Breast epithelium (tissue), 4 donors: ENCODE measurements around the gene ETFRF1. TPM values are rescaled to one million over a fixed set of nuclear protein-coding genes. Genes with fewer than 3 reads are reported as not detected.

Experiments
- DNase-seq, 2 donors: peaks; one replicate each; pipeline ENCODE4 v3.0.0-alpha.2; 2019; ENCODE audit warnings: low spot score in 2 of 2
- H3K27ac ChIP-seq, 2 donors: fragments of 200-600 bp; sonication (generic) in 1 of 2; one replicate each; pipeline ENCODE4 v1.5.1; 2016 to 2019; ENCODE audit warnings: mild to moderate bottlenecking in 1 of 2
- H3K27me3 ChIP-seq, 2 donors: fragments of 200-600 bp; sonication (generic) in 1 of 2; one replicate each; pipeline versions ENCODE4 v1.5.1 to v1.6.0; 2017 to 2019; ENCODE audit warnings: control low read depth in 1 of 2, mild to moderate bottlenecking in 1 of 2
- H3K36me3 ChIP-seq: fragments of 200-600 bp; one replicate; pipeline ENCODE4 v1.5.1; 2019
- H3K4me1 ChIP-seq, 2 donors: fragments of 200-600 bp; sonication (generic); one replicate each; pipeline ENCODE4 v1.5.1; 2016 to 2019; ENCODE audit warnings: control low read depth in 1 of 2
- H3K4me3 ChIP-seq, 3 donors: fragments of 200-600 bp; sonication (generic); 1 replicate in 2 of 3; 2 replicates in 1 of 3; pipeline ENCODE4 v1.5.1; 2016 to 2019; ENCODE audit warnings: mild to moderate bottlenecking in 3 of 3, moderate library complexity in 2 of 3
- H3K9me3 ChIP-seq, 2 donors: fragments of 200-600 bp; sonication (generic) in 1 of 2; one replicate each; pipeline ENCODE4 v1.5.1; 2016 to 2019; ENCODE audit warnings: control low read depth in 1 of 2
- POLR2A ChIP-seq: fragments of 450-650 bp; IDR thresholded peaks from one replicate; pipeline ENCODE4 v1.6.1; 2016; ENCODE audit warnings: antibody characterized with exemption, mild to moderate bottlenecking, moderate library complexity
- POLR2AphosphoS5 ChIP-seq, 3 donors: sonication (generic); formaldehyde crosslinking; IDR thresholded peaks; one replicate each; pipeline ENCODE4 v1.6.1; 2017; ENCODE audit warnings: antibody characterized with exemption in 3 of 3
- intact Hi-C: fragments of 100-400 bp; cut with DNase I; formaldehyde crosslinking; loops from one replicate; pipeline ENCODE4 v1.15.1; 2023; ENCODE audit warnings: low total_unique reads
- total RNA-seq, 3 donors: library from RNA; depleted of rRNA; stranded (reverse); fragments of >200 nt; gene quantifications; one replicate each; pipeline ENCODE4 v1.1.0, GENCODE V29; 2016
- TF ChIP-seq, protein P1 (sequence below), 3 donors: fragments of 450-650 bp; IDR thresholded peaks; one replicate each; pipeline ENCODE4 v1.5.1; 2016 to 2017; ENCODE audit warnings: antibody characterized with exemption in 3 of 3, mild to moderate bottlenecking in 3 of 3, moderate library complexity in 3 of 3

The ETFRF1 gene, protein sequence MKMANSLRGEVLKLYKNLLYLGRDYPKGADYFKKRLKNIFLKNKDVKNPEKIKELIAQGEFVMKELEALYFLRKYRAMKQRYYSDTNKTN
- 10 to 100 TPM; 29.5 to 52.4 (median 46.9) TPM for total RNA-seq

DNA sequence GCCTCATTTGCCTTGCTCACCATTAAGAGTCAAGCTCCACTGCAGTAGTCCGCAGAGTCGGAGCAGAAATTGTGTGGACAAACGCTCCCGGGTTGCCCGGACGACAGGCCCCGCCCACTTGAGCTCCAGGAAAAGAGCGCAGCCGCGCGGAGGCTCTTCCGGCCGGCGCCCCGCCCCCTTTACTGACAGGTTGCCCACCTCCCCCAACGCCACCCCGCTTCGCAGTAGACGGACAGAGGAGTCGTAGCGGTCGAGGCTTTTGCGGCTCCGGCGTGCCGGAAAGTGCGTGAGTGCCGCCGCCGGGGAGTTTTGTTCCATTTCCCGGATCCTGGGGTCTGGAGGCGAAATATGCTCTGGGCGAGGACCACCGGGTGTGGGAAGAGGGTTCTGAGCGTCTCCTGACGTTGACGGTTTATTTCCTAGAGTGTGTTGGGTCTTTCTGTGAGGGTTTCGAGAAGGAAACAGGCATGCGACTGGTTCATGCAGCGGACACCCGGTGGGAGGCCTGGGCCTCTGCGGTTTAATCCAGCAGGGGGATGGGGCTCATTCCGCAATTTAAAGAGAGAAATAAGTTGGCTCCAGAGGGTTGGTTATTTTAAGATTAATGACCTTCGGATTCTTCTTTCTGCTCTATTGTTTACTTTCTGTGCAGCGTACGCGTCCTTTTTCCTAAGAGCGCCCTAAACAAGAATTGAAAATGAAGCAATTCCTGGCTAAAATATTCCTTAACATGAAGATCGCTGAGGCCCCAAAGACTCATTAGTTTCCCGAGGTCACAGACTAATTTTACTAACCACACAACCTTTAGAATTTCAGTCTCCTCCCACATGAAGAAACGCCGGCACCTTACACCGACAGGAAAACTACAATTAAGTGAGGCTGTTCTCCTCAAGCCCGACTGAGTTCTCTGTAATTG, at the start of gene ETFRF1, which contains the start of gene DNAI7:
ETFRF1 (plus strand) TSS at position 182 of the 916 bp plus-strand sequence. CDS start 8,720 bp downstream, outside the sequence.
DNAI7 (minus strand) TSS at position 105 of the 916 bp plus-strand sequence; CDS start at position 23, 82 bp downstream.
- Histone ChIP-seq H3K4me3 (peak within 1 kb of the TSS; percentile 54 to 83 (median 79)), H3K27ac (peak within 1 kb of the TSS; percentile 97), H3K27me3 (no peaks in the 10 kb centered on the region), H3K36me3 (no peaks in the 10 kb centered on the region), H3K4me1 (peaks cover 0 to 4% of the 10 kb centered on the region in 2 donors), H3K9me3 (no peaks in the 10 kb centered on the region)
- peak; percentile 95 to 98 for DNase-seq
- TF ChIP-seq, protein P1, sequence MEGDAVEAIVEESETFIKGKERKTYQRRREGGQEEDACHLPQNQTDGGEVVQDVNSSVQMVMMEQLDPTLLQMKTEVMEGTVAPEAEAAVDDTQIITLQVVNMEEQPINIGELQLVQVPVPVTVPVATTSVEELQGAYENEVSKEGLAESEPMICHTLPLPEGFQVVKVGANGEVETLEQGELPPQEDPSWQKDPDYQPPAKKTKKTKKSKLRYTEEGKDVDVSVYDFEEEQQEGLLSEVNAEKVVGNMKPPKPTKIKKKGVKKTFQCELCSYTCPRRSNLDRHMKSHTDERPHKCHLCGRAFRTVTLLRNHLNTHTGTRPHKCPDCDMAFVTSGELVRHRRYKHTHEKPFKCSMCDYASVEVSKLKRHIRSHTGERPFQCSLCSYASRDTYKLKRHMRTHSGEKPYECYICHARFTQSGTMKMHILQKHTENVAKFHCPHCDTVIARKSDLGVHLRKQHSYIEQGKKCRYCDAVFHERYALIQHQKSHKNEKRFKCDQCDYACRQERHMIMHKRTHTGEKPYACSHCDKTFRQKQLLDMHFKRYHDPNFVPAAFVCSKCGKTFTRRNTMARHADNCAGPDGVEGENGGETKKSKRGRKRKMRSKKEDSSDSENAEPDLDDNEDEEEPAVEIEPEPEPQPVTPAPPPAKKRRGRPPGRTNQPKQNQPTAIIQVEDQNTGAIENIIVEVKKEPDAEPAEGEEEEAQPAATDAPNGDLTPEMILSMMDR (IDR thresholded peaks at IDR 0.05), result peak in 1 of 3 donors; percentile 29
- TF ChIP-seq POLR2AphosphoS5 (IDR thresholded peaks at IDR 0.05), result peak; percentile 78 to 87 (median 81)
- TF ChIP-seq POLR2A, result peak; percentile 33
- intact Hi-C loops, result no loop called here

DNA sequence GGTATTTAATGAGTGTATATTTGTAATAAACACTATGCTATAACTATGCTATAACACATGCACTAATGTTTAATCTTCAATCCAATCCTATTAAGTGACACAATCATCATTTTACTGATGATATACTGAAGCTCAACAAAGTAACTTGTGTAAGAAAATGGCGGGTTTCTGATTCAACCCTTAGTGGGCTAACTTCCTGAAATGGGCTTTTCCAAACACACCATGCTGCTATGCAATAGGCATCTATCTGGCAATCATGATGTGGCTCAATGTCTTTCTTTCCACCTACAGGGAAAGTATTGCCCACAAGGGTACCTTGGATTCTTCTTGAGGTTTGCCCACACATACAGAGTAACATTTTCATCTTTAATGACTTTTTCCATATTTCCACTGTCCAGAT, 48.4 kb upstream of the ETFRF1 start:
- no peaks in the 10 kb centered on the region for H3K4me1 ChIP-seq
- intact Hi-C loops, result no loop called here

DNA sequence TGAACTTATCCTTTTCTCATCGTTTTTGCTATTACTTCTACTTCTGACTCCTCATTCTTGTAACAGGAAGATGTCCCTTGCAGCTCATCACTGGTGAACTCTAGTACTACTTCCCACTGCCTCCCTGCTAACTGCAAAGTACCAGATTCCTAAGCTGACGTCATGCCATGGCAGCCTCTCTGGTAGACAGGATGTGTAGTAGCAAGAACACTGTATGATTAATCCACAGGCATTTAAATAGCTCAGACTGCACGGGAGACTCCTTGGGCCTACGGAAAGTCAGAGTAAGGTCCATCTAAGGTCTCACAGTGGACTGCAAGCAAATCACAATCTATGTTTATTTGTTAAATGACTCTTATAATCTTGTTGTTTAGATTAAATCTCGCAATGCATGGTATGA, 43.6 kb upstream of the ETFRF1 start:
- H3K4me1 ChIP-seq, result no peaks in the 10 kb centered on the region
- H3K36me3 ChIP-seq, result no peaks in the 10 kb centered on the region
- DNase-seq, result no peak
- H3K27me3 ChIP-seq, result no peaks in the 10 kb centered on the region
- intact Hi-C loops, result no loop called here
- H3K27ac ChIP-seq, result no peak overlapping the region
- no peak overlapping the region for H3K4me3 ChIP-seq
- TF ChIP-seq, protein P1 (IDR thresholded peaks at IDR 0.05), result no peak
- H3K9me3 ChIP-seq, result no peaks in the 10 kb centered on the region

More for the DNA sequence above, 48.4 kb upstream of the ETFRF1 start:
- TF ChIP-seq POLR2AphosphoS5 (IDR thresholded peaks at IDR 0.05) (no peak), POLR2A (no peak)
- TF ChIP-seq, protein P1 (IDR thresholded peaks at IDR 0.05), result no peak
- H3K27ac ChIP-seq, result no peak overlapping the region
- no peak for DNase-seq
- no peaks in the 10 kb centered on the region for H3K36me3 ChIP-seq
- H3K4me3 ChIP-seq, result no peak overlapping the region
- no peaks in the 10 kb centered on the region for H3K9me3 ChIP-seq
- no peaks in the 10 kb centered on the region for H3K27me3 ChIP-seq

DNA sequence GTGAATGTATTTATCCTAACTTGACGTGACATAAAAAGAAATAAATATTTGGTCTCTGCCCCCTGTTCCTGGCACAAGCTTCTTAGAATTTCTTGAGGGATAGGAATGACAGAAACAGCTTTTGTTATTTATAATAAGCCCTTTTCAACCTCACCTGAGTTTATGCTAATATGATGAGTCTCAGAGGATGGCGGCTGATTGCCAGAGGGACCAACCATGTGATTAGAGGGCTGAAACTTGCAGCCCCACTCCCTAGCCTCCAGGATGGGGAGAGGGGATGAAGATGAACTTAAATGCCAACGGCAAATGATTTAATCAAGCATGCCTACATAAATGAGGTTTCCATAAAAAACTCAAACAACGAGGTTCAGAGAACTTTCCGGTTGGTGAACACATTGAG, 43.0 kb upstream of the ETFRF1 start:
- Histone ChIP-seq H3K27ac (no peak overlapping the region), H3K4me3 (no peak overlapping the region), H3K4me1 (no peaks in the 10 kb centered on the region), H3K27me3 (no peaks in the 10 kb centered on the region), H3K9me3 (no peaks in the 10 kb centered on the region), H3K36me3 (no peaks in the 10 kb centered on the region)
- intact Hi-C loops, result no loop called here
- DNase-seq, result no peak
- TF ChIP-seq POLR2AphosphoS5 (IDR thresholded peaks at IDR 0.05) (no peak), POLR2A (no peak)
- TF ChIP-seq, protein P1 (IDR thresholded peaks at IDR 0.05), result no peak

DNA sequence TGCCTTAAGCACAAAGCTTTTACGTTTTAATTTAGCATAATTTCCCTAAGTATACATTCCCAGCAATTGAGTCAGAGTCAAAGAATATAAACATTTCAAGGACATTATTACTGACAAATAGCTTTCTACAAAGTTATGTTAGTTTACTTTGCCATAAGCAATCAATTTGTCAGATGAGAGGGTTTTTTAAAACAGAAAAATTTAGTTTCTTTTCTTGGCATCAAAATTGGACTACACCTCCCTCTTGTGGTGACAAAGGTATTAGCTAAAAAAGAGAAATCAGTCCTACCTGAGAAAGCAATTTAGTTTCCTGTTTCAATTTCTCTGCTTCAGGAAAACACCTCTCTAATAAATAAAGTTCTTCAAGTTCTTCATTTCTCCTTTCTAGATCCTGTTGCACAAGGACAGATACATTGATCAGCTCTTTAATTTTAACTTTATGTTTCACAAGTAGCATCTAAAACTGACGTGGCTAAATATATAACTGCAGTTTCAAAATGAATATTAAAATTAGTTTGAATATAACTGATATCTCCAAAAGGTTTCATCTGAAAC, 39.9 kb upstream of the ETFRF1 start:
- intact Hi-C loops, result no loop called here
- H3K4me3 ChIP-seq, result no peak overlapping the region

More for the DNA sequence above, 39.9 kb upstream of the ETFRF1 start:
- Histone ChIP-seq H3K36me3 (no peaks in the 10 kb centered on the region), H3K27ac (no peak overlapping the region), H3K9me3 (no peaks in the 10 kb centered on the region), H3K4me1 (no peaks in the 10 kb centered on the region), H3K27me3 (no peaks in the 10 kb centered on the region)
- no peak for TF ChIP-seq POLR2A
- no peak for TF ChIP-seq POLR2AphosphoS5 (IDR thresholded peaks at IDR 0.05)
- TF ChIP-seq, protein P1 (IDR thresholded peaks at IDR 0.05), result peak in 2 of 3 donors; percentile 44 to 52
- no peak for DNase-seq
